GM18502 (cell line): Measurements from ENCODE around the gene CSNK1G2.

Source experiments
- ATAC-seq: cut with Tn5 transposase; IDR thresholded peaks from one replicate; pipeline ENCODE4 v1.9.1; 2021; ENCODE audit warnings: mild to moderate bottlenecking; ENCODE audit not compliant: unreplicated experiment, poor library complexity

Gene CSNK1G2

GRCh38 chr19:2014131-2014571 is 73.2 kb downstream of the CSNK1G2 start:
- no peak for ATAC-seq

- ATAC-seq: no peak
Measured at GRCh38 chr19:2014731-2015607, 74.0 kb downstream of the CSNK1G2 start.

- no peak for ATAC-seq
Measured at GRCh38 chr19:2015608-2015950, 74.6 kb downstream of the CSNK1G2 start, which contains the start of gene BTBD2. BTBD2 (minus strand) TSS chr19:2015714; CDS start chr19:2015703, 11 bp downstream.

- ATAC-seq: no peak
Measured at GRCh38 chr19:2016041-2016807, 75.3 kb downstream of the CSNK1G2 start.

- no peak for ATAC-seq
Measured at GRCh38 chr19:2018752-2019151, 77.8 kb downstream of the CSNK1G2 start.

- ATAC-seq: no peak
Measured at GRCh38 chr19:2021453-2022140, 80.6 kb downstream of the CSNK1G2 start.

- ATAC-seq: no peak
Measured at GRCh38 chr19:2022289-2022688, 81.3 kb downstream of the CSNK1G2 start.

- no peak for ATAC-seq
Measured at GRCh38 chr19:2026770-2027169, 85.8 kb downstream of the CSNK1G2 start.

GRCh38 chr19:2027361-2027760 is 86.4 kb downstream of the CSNK1G2 start:
- ATAC-seq: no peak
